GM12865 (cell line): Measurements from ENCODE around the gene STAT5B.
"Not testable (repeated sequence)": the region's sequence is repeated elsewhere in the genome, so short reads cannot be mapped to it uniquely, and the experiment has no call there.

ENCODE experiments used
- DNase-seq: peaks from one replicate; pipeline ENCODE4 v3.0.0; 2010; ENCODE audit warnings: low read depth
- H3K4me3 ChIP-seq: 2 replicates; pipeline ENCODE4 v1.5.1; 2011; ENCODE audit warnings: mild to moderate bottlenecking, low read depth, low read length, control low read depth
- CTCF ChIP-seq: IDR thresholded peaks from 2 replicates; pipeline ENCODE4 v1.5.1; 2011; ENCODE audit warnings: low read length, control low read depth, low read depth, inconsistent platforms; ENCODE audit not compliant: insufficient read depth; ENCODE audit errors: missing control alignments

Gene STAT5B

GRCh38 chr17:42189651-42189965 lies 86.6 kb downstream of the STAT5B start:
- DNase-seq, result no peak
- H3K4me3 ChIP-seq, result no peak overlapping the region
- TF ChIP-seq CTCF, result no peak

DNA sequence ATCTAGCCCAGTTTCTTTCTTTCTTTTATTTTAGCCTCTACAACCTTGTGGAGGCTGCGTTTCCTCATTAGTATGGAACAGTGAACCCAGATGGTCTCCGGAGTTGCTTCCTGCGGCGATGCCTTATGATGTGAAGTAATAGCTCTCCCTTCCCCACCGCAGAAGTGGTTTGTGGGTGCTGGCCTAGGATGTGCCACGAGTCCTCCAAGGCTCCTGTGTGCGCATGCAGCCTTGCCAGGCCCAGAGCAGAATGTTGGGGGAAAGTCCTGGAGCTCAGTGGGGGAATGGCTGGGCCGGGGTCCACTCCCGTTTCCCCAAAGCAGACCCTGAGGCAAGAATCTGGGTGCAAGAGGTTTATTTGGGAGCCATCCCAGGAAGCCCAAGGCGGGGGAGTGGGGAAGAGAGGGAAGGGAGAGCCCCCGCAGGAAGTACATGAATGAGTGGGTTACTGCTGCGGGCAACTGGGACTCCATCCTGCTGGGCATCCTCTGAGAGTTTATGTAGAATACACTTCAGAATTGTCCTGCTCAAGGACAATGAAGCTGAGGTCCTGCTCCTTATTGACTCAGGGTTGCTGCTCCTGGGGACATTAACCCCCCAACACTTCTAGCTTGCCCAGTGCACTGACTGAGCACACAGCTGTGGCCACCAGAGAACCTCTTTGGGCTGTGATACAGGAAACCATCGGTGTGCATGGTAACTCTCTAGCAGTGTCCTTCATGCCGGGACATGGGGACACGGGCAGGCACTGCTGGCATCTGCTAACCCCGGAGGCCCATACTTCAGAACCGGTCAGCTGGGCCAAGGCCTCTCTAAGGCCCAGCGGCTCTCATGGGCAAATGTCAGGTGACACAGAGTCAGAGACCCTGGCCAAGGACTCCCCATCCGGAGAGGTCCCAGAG lies 87.2 kb downstream of the STAT5B start:
- no peak overlapping the region for H3K4me3 ChIP-seq
- no peak for DNase-seq
- no peak for TF ChIP-seq CTCF

- no peak overlapping the region for H3K4me3 ChIP-seq
- no peak for TF ChIP-seq CTCF
- DNase-seq, result no peak
Measured at GRCh38 chr17:42187833-42188232, 88.4 kb downstream of the STAT5B start.

- DNase-seq, H3K4me3 ChIP-seq: not testable (repeated sequence)
Measured at GRCh38 chr17:42186191-42186590, 90.0 kb downstream of the STAT5B start.

DNA sequence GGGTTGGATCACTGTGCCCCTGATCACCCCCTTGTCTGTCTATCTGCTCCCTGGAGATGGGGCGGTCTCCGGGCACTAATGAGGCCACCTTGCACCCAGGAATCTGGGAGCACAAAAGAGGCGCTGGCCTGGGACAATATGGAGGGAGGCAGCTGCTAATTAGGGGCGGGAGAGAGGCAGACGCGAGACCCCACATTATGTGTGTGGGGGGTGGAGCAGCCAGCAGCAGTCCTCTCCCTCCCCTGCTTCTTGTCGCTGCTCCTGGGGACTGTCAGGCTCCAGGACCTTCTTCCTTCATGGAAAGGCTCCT lies 90.6 kb downstream of the STAT5B start:
- no peak overlapping the region for H3K4me3 ChIP-seq
- DNase-seq, result no peak
- no peak for TF ChIP-seq CTCF

- peak within 1 kb of the TSS; percentile 45 for H3K4me3 ChIP-seq
- no peak for TF ChIP-seq CTCF
- no peak for DNase-seq
Measured at GRCh38 chr17:42184713-42185620, 91.2 kb downstream of the STAT5B start, which contains the start of gene HCRT. HCRT (minus strand) TSS chr17:42185452; CDS start chr17:42185365, 87 bp downstream.
